ENCODE data around the gene CNNM4.

DNA sequence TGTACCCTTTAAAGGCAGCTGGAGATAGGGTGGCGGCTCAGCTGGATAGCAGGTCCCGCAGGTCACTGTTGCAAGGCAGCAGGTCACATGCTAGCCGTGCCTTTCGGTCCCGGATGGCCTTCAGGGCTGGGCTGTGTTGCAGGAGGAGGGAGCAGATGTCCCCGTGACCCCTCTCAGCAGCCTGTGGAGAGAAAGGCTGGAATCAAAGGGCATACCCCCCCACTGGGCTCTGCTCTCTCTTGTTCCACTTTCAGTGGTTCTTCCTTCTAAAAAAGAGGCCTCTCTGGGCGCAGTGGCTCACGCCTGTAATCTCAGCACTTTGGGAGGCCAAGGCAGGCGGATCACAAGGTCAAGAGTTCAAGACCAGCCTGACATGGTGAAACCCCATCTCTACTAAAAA is 87.6 kb downstream of the CNNM4 start:
- TF ChIP-seq, protein P1, sequence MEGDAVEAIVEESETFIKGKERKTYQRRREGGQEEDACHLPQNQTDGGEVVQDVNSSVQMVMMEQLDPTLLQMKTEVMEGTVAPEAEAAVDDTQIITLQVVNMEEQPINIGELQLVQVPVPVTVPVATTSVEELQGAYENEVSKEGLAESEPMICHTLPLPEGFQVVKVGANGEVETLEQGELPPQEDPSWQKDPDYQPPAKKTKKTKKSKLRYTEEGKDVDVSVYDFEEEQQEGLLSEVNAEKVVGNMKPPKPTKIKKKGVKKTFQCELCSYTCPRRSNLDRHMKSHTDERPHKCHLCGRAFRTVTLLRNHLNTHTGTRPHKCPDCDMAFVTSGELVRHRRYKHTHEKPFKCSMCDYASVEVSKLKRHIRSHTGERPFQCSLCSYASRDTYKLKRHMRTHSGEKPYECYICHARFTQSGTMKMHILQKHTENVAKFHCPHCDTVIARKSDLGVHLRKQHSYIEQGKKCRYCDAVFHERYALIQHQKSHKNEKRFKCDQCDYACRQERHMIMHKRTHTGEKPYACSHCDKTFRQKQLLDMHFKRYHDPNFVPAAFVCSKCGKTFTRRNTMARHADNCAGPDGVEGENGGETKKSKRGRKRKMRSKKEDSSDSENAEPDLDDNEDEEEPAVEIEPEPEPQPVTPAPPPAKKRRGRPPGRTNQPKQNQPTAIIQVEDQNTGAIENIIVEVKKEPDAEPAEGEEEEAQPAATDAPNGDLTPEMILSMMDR (IDR thresholded peaks at IDR 0.05) = no peak
- TF ChIP-seq EP300 (IDR thresholded peaks at IDR 0.05; ENCODE audit: low read depth) (no peak), POLR2A (IDR thresholded peaks at IDR 0.05) (no peak), POLR2AphosphoS5 (IDR thresholded peaks at IDR 0.05) (no peak)
